A673 (cell line): ENCODE data around the gene FLG.

Source experiments
- EZH2 ChIP-seq: fragments of 200-600 bp; sonication (generic); IDR thresholded peaks from 2 replicates; pipeline ENCODE4 v1.6.1; 2017; ENCODE audit warnings: borderline replicate concordance, low read depth, mild to moderate bottlenecking, mixed read lengths, antibody characterized with exemption, low read length; ENCODE audit not compliant: poor library complexity, severe bottlenecking
- TF ChIP-seq, protein P1 (sequence below): fragments of 300-800, 200-600 bp; sonication (generic); conservative IDR thresholded peaks from 2 replicates; pipeline ENCODE4 v1.5.1; 2017; ENCODE audit warnings: low read depth, mild to moderate bottlenecking, antibody characterized with exemption, low read length, moderate library complexity, mixed read lengths

DNA sequence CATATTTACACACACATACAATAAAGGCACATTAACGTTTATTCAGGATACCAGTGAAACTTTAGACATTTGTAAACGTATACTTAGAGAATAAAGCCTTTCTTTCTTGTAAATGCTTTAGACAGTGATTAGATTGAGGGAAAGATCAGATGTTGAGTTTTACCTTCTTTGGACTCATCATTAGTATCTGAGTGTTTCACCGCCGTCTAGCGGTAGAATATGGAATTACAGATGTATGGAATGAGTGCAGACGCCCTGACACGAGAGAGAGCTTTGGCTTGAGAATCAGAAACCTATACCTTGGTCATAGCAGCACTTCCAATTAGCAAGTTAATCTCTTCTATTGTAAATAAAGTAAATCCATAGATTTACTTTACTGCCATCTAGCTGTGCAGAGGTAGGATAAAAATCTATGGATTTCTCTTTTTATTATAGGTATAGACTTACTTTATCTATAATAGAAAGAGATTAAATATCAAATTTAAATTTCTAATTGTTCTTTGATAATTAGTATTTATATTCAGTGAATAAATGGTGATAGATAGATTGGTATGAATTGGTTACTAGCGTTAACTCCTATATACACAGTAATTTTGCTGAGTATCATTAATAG lies 22.2 kb upstream of the FLG start:
- TF ChIP-seq, protein P1, sequence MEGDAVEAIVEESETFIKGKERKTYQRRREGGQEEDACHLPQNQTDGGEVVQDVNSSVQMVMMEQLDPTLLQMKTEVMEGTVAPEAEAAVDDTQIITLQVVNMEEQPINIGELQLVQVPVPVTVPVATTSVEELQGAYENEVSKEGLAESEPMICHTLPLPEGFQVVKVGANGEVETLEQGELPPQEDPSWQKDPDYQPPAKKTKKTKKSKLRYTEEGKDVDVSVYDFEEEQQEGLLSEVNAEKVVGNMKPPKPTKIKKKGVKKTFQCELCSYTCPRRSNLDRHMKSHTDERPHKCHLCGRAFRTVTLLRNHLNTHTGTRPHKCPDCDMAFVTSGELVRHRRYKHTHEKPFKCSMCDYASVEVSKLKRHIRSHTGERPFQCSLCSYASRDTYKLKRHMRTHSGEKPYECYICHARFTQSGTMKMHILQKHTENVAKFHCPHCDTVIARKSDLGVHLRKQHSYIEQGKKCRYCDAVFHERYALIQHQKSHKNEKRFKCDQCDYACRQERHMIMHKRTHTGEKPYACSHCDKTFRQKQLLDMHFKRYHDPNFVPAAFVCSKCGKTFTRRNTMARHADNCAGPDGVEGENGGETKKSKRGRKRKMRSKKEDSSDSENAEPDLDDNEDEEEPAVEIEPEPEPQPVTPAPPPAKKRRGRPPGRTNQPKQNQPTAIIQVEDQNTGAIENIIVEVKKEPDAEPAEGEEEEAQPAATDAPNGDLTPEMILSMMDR, result peak; percentile 89
- TF ChIP-seq EZH2, result no peak
